ENCODE results near the gene GPR35. TPM values are rescaled to one million over a fixed set of nuclear protein-coding genes. Genes with fewer than 3 reads are reported as not detected.

The GPR35 gene
- total and polyA plus RNA-seq, 10 of the 15 experiments (the other 5 are each of a cell fraction or from before 2014, with no cell fraction given): 0.14 to 1.6 (median 0.75) TPM; not detected in 3

DNA sequence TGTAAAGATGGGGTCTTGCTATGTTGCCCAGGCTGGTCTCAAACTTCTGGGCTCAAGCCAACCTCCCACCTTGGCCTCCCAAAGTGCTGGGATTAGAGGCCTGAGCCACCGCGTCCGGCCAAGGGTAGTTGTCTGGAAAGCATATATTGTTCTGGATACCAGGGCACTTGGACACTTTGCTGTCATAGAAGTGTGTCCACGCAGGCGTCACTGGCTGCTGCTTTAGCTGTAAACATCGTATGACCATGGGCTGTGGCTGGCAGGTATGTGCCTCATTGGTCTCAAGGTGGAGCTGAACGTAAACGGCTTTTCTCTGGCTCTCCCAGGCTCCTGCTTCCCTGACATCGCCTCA, 3.2 kb upstream of the GPR35 start (continued):
- TF ChIP-seq, protein P1, sequence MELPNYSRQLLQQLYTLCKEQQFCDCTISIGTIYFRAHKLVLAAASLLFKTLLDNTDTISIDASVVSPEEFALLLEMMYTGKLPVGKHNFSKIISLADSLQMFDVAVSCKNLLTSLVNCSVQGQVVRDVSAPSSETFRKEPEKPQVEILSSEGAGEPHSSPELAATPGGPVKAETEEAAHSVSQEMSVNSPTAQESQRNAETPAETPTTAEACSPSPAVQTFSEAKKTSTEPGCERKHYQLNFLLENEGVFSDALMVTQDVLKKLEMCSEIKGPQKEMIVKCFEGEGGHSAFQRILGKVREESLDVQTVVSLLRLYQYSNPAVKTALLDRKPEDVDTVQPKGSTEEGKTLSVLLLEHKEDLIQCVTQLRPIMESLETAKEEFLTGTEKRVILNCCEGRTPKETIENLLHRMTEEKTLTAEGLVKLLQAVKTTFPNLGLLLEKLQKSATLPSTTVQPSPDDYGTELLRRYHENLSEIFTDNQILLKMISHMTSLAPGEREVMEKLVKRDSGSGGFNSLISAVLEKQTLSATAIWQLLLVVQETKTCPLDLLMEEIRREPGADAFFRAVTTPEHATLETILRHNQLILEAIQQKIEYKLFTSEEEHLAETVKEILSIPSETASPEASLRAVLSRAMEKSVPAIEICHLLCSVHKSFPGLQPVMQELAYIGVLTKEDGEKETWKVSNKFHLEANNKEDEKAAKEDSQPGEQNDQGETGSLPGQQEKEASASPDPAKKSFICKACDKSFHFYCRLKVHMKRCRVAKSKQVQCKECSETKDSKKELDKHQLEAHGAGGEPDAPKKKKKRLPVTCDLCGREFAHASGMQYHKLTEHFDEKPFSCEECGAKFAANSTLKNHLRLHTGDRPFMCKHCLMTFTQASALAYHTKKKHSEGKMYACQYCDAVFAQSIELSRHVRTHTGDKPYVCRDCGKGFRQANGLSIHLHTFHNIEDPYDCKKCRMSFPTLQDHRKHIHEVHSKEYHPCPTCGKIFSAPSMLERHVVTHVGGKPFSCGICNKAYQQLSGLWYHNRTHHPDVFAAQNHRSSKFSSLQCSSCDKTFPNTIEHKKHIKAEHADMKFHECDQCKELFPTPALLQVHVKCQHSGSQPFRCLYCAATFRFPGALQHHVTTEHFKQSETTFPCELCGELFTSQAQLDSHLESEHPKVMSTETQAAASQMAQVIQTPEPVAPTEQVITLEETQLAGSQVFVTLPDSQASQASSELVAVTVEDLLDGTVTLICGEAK (IDR thresholded peaks at IDR 0.05; ENCODE audit: borderline replicate concordance): no peak
- no peak for TF ChIP-seq NR2C1 (IDR thresholded peaks at IDR 0.05)
- TF ChIP-seq ZNF24 (IDR thresholded peaks at IDR 0.05): no peak
- no peak for TF ChIP-seq ESRRA (IDR thresholded peaks at IDR 0.05; ENCODE audit: low read length)
- TF ChIP-seq, protein P2, sequence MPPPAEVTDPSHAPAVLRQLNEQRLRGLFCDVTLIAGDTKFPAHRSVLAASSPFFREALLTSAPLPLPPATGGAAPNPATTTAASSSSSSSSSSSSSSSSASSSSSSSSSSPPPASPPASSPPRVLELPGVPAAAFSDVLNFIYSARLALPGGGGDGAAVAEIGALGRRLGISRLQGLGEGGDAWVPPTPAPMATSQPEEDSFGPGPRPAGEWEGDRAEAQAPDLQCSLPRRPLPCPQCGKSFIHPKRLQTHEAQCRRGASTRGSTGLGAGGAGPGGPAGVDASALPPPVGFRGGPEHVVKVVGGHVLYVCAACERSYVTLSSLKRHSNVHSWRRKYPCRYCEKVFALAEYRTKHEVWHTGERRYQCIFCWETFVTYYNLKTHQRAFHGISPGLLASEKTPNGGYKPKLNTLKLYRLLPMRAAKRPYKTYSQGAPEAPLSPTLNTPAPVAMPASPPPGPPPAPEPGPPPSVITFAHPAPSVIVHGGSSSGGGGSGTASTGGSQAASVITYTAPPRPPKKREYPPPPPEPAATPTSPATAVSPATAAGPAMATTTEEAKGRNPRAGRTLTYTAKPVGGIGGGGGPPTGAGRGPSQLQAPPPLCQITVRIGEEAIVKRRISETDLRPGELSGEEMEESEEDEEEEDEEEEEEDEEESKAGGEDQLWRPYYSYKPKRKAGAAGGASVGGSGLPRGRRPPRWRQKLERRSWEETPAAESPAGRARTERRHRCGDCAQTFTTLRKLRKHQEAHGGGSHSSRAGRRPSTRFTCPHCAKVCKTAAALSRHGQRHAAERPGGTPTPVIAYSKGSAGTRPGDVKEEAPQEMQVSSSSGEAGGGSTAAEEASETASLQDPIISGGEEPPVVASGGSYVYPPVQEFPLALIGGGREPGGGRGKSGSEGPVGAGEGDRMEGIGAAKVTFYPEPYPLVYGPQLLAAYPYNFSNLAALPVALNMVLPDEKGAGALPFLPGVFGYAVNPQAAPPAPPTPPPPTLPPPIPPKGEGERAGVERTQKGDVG (CRISPR knock-in tag; IDR thresholded peaks at IDR 0.05): no peak
- TF ChIP-seq MXI1 (IDR thresholded peaks at IDR 0.05; ENCODE audit: low read depth, low read length): no peak
- no peak for TF ChIP-seq STAT3 (IDR thresholded peaks at IDR 0.05; ENCODE audit: low read depth, low read length)

Measured in GM12878 (cell line).